H1 (cell line): ENCODE results near the gene PRKN. TPM values are rescaled to one million over a fixed set of nuclear protein-coding genes. Genes with fewer than 3 reads are reported as not detected.

Source experiments
- CHD7 ChIP-seq: fragments of 300-600 bp; sonication (generic); IDR thresholded peaks from 2 replicates; pipeline ENCODE4 v1.7.1; 2012; ENCODE audit warnings: low read length, moderate library complexity, mild to moderate bottlenecking, inconsistent platforms; ENCODE audit not compliant: insufficient replicate concordance
- CREB1 ChIP-seq: IDR thresholded peaks from 2 replicates; pipeline ENCODE4 v1.6.1; 2012; ENCODE audit warnings: inconsistent platforms
- SP1 ChIP-seq: IDR thresholded peaks from 2 replicates; pipeline ENCODE4 v1.6.1; 2011; ENCODE audit warnings: low read depth, low read length
- polyA plus RNA-seq, 7 experiments: library from polyadenylated mRNA; depleted of rRNA in 3 of 7; stranded (reverse) in 5 of 7; unstranded in 2 of 7; fragments of >200 nt in 5 of 7; fragments of 200-250 nt in 2 of 7; gene quantifications; 1 replicate in 5 of 7; 2 replicates in 1 of 7; 4 replicates in 1 of 7; pipeline versions ENCODE4 v1.2.1 to v1.2.3, GENCODE V29; 2011 to 2013; ENCODE audit warnings: missing spikeins in 2 of 7, mixed read lengths in 2 of 7
- total RNA-seq: library from RNA; stranded (reverse); fragmentation: NEBNext Ultra II Directional; extraction: Animal tissue kit (Norgen Biotek cat#: 25700); gene quantifications from 2 replicates; pipeline ENCODE4 v1.2.1, GENCODE V29; 2021

The PRKN gene
- total and polyA plus RNA-seq, 2 of the 8 experiments (the other 6 are each of a cell fraction or from before 2014, with no cell fraction given), result 0.13 to 0.29 TPM

- TF ChIP-seq CHD7 (no peak), SP1 (no peak), CREB1 (no peak)
Measured at GRCh38 chr6:162603231-162604015, 124.1 kb downstream of the PRKN start (continued).
